DOHH2 (cell line): ENCODE results near the gene LSM2.
A peak's percentile ranks its signal among the peaks of the same experiment; 100 is the strongest.

ENCODE experiments used
- H3F3A ChIP-seq: fragments of 200-600 bp; sonication (generic), shearing (Covaris generic); 2 replicates; pipeline ENCODE4 v1.6.0; 2016; ENCODE audit warnings: antibody characterized with exemption, mild to moderate bottlenecking; ENCODE audit not compliant: control insufficient read depth, insufficient read depth
- H3K27ac ChIP-seq: fragments of 200-600 bp; sonication (generic); 2 replicates; pipeline ENCODE4 v1.5.1; 2014; ENCODE audit warnings: low read depth, mild to moderate bottlenecking, low read length, moderate library complexity
- H3K27me3 ChIP-seq: fragments of 200-600 bp; sonication (generic); 2 replicates; pipeline ENCODE4 v1.6.1; 2014; ENCODE audit warnings: mild to moderate bottlenecking, low read length, mixed read lengths; ENCODE audit not compliant: control insufficient read depth
- H3K36me3 ChIP-seq: fragments of 200-600 bp; sonication (generic); 2 replicates; pipeline ENCODE4 v1.6.1; 2014; ENCODE audit warnings: mild to moderate bottlenecking, low read length, moderate library complexity, mixed read lengths; ENCODE audit not compliant: control insufficient read depth
- H3K4me1 ChIP-seq: fragments of 200-600 bp; sonication (generic); 2 replicates; pipeline ENCODE4 v1.6.1; 2014; ENCODE audit warnings: mild to moderate bottlenecking, low read length, mixed read lengths; ENCODE audit not compliant: control insufficient read depth
- H3K4me2 ChIP-seq: fragments of 200-600 bp; sonication (generic); 2 replicates; pipeline ENCODE4 v1.6.0; 2014; ENCODE audit warnings: mild to moderate bottlenecking, low read length, moderate library complexity
- H3K4me3 ChIP-seq: fragments of 200-600 bp; sonication (generic); 2 replicates; pipeline ENCODE4 v1.5.1; 2014; ENCODE audit warnings: mild to moderate bottlenecking, low read length, mixed read lengths
- H3K79me2 ChIP-seq: fragments of 200-600 bp; sonication (generic); 2 replicates; pipeline ENCODE4 v1.6.1; 2014; ENCODE audit warnings: mild to moderate bottlenecking, low read length, mixed read lengths; ENCODE audit not compliant: control insufficient read depth
- H3K9me2 ChIP-seq: fragments of 200-600 bp; sonication (generic); replicated peaks from 2 replicates; pipeline ENCODE4 v1.6.1; 2014; ENCODE audit warnings: mild to moderate bottlenecking, low read length, mixed read lengths; ENCODE audit not compliant: control insufficient read depth
- H3K9me3 ChIP-seq: fragments of 200-600 bp; sonication (generic); 2 replicates; pipeline ENCODE4 v1.6.1; 2014; ENCODE audit warnings: antibody characterized with exemption, low read length, mixed read lengths; ENCODE audit not compliant: control insufficient read depth, insufficient read depth
- H4K20me1 ChIP-seq: fragments of 200-600 bp; sonication (generic); 2 replicates; pipeline ENCODE4 v1.6.0; 2014; ENCODE audit warnings: low read depth, mild to moderate bottlenecking, antibody characterized with exemption, low read length, moderate library complexity; ENCODE audit not compliant: control insufficient read depth, insufficient read depth
- CTCF ChIP-seq: fragments of 200-600 bp; sonication (generic); IDR thresholded peaks from one replicate; pipeline ENCODE4 v1.5.1; 2014; ENCODE audit warnings: antibody characterized with exemption, mild to moderate bottlenecking, low read depth, low read length; ENCODE audit not compliant: poor library complexity, severe bottlenecking
- EZH2phosphoT487 ChIP-seq: fragments of 200-600 bp; sonication (generic); IDR thresholded peaks from 2 replicates; pipeline ENCODE4 v1.6.1; 2017; ENCODE audit warnings: borderline replicate concordance, mild to moderate bottlenecking, antibody characterized with exemption, low read length, moderate library complexity, mixed read lengths

The LSM2 gene

GRCh38 chr6:31769684-31770371, 36.9 kb downstream of the LSM2 start:
- H3K4me3 ChIP-seq: no peak overlapping the region
- no peaks in the 10 kb centered on the region for H3K79me2 ChIP-seq
- no peaks in the 10 kb centered on the region for H3K36me3 ChIP-seq
- no peaks in the 10 kb centered on the region for H3K9me2 ChIP-seq
- H3K4me2 ChIP-seq: no peak overlapping the region
- H3K4me1 ChIP-seq: peaks cover 4% of the 10 kb centered on the region; the same call in 1 of the 2 replicates
- H3F3A ChIP-seq: no peaks in the 10 kb centered on the region
- TF ChIP-seq CTCF: peak; percentile 97
- TF ChIP-seq EZH2phosphoT487: no peak
- H3K27ac ChIP-seq: no peak overlapping the region
- H3K9me3 ChIP-seq: no peaks in the 10 kb centered on the region
- no peaks in the 10 kb centered on the region for H3K27me3 ChIP-seq
- H4K20me1 ChIP-seq: no peaks in the 10 kb centered on the region

GRCh38 chr6:31768363-31769257, 38.2 kb downstream of the LSM2 start:
- Histone ChIP-seq H3K4me3 (no peak overlapping the region), H4K20me1 (no peaks in the 10 kb centered on the region), H3K79me2 (no peaks in the 10 kb centered on the region), H3K36me3 (peaks cover 4% of the 10 kb centered on the region; the same call in 1 of the 2 replicates), H3K27me3 (no peaks in the 10 kb centered on the region), H3F3A (no peaks in the 10 kb centered on the region), H3K4me1 (peaks cover 4% of the 10 kb centered on the region; the same call in 1 of the 2 replicates), H3K9me2 (no peaks in the 10 kb centered on the region), H3K27ac (no peak overlapping the region), H3K9me3 (no peaks in the 10 kb centered on the region), H3K4me2 (no peak overlapping the region)
- TF ChIP-seq EZH2phosphoT487: no peak
- no peak for TF ChIP-seq CTCF

GRCh38 chr6:31767096-31767645, 39.6 kb downstream of the LSM2 start:
- Histone ChIP-seq H3K4me3 (no peak overlapping the region), H3K27me3 (no peaks in the 10 kb centered on the region), H3K9me2 (no peaks in the 10 kb centered on the region), H3K4me2 (no peak overlapping the region), H3K27ac (no peak overlapping the region), H3K9me3 (no peaks in the 10 kb centered on the region), H3K36me3 (peaks cover 18% of the 10 kb centered on the region), H4K20me1 (no peaks in the 10 kb centered on the region), H3K79me2 (no peaks in the 10 kb centered on the region), H3K4me1 (peaks cover 4% of the 10 kb centered on the region; the same call in 1 of the 2 replicates), H3F3A (no peaks in the 10 kb centered on the region)
- TF ChIP-seq CTCF (no peak), EZH2phosphoT487 (no peak)
